Lung (tissue), 12 donors: Measurements from ENCODE around the gene LZTR1. TPM values are rescaled to one million over a fixed set of nuclear protein-coding genes. Genes with fewer than 3 reads are reported as not detected.

Source experiments
- ATAC-seq: fragments of 200-7000 bp; cut with Tn5 transposase; one replicate; pipeline ENCODE4 v1.9.1; 2020; ENCODE audit warnings: moderate number of reproducible peaks; ENCODE audit not compliant: insufficient read depth, low FRiP score
- DNase-seq, 3 donors: peaks; one replicate each; pipeline ENCODE4 v3.0.0-alpha.2; 2013 to 2017
- H3K27ac ChIP-seq, 2 donors: one replicate each; pipeline ENCODE4 v1.5.1; 2013; ENCODE audit warnings: mild to moderate bottlenecking in 2 of 2, moderate library complexity in 2 of 2, control low read depth in 1 of 2, inconsistent platforms in 1 of 2, low read depth in 1 of 2, low read length in 1 of 2
- H3K27me3 ChIP-seq, 3 donors: one replicate each; pipeline ENCODE4 v1.5.1; 2013; ENCODE audit warnings: low read length in 2 of 3; ENCODE audit not compliant: control insufficient read depth in 3 of 3, insufficient read depth in 3 of 3
- H3K36me3 ChIP-seq, 4 donors: one replicate each; pipeline ENCODE4 v1.5.1; 2013; ENCODE audit warnings: low read length in 4 of 4, mild to moderate bottlenecking in 1 of 4, moderate library complexity in 1 of 4; ENCODE audit not compliant: control insufficient read depth in 4 of 4, insufficient read depth in 4 of 4
- H3K4me1 ChIP-seq, 5 donors: one replicate each; pipeline ENCODE4 v1.5.1; 2013; ENCODE audit warnings: low read length in 5 of 5, mild to moderate bottlenecking in 2 of 5, moderate library complexity in 1 of 5; ENCODE audit not compliant: control insufficient read depth in 5 of 5, insufficient read depth in 5 of 5
- H3K4me3 ChIP-seq: one replicate; pipeline ENCODE4 v1.5.1; 2013; ENCODE audit warnings: mild to moderate bottlenecking, control low read depth, moderate library complexity
- H3K9ac ChIP-seq, 2 donors: one replicate each; pipeline ENCODE4 v1.5.1; 2013; ENCODE audit warnings: low read length in 2 of 2, control low read depth in 1 of 2; ENCODE audit not compliant: insufficient read depth in 1 of 2
- H3K9me3 ChIP-seq, 4 donors: one replicate each; pipeline ENCODE4 v1.5.1; 2013; ENCODE audit warnings: low read length in 3 of 4, mild to moderate bottlenecking in 1 of 4, moderate library complexity in 1 of 4; ENCODE audit not compliant: control insufficient read depth in 4 of 4, insufficient read depth in 3 of 4
- CTCF ChIP-seq: IDR thresholded peaks from 2 replicates; pipeline ENCODE4 v1.5.1; 2012; ENCODE audit warnings: mild to moderate bottlenecking; ENCODE audit errors: control extremely low read depth, extremely low read depth
- WGBS, 2 donors: extraction: QIAGEN DNeasy Blood & Tissue Kit; methylation state at CpG; one replicate each; pipeline ENCODE4 v1.1.7; 2013; 5-methylcytosine and 5-hydroxymethylcytosine counted together
- polyA plus RNA-seq, 2 donors: library from polyadenylated mRNA; stranded (reverse); fragments of 200-250 nt; gene quantifications; one replicate each; pipeline ENCODE4 v1.2.1, GENCODE V29; 2013
- total RNA-seq, 2 donors: library from RNA; depleted of rRNA in 1 of 2; stranded (reverse); fragments of >200 nt in 1 of 2; gene quantifications; one replicate each; pipeline ENCODE4 v1.2.1, GENCODE V29; 2014 to 2021
- donor health status: control.
- donor health status: control.
- donor health status: Bipolar disorder and iron deficiency.
- donor health status: healthy.
- donor health status: DM: yes; HTN: yes; CAD: no.

Gene LZTR1
- total and polyA plus RNA-seq, 4 donors = 33.8 to 64.9 (median 44.9) TPM

DNA sequence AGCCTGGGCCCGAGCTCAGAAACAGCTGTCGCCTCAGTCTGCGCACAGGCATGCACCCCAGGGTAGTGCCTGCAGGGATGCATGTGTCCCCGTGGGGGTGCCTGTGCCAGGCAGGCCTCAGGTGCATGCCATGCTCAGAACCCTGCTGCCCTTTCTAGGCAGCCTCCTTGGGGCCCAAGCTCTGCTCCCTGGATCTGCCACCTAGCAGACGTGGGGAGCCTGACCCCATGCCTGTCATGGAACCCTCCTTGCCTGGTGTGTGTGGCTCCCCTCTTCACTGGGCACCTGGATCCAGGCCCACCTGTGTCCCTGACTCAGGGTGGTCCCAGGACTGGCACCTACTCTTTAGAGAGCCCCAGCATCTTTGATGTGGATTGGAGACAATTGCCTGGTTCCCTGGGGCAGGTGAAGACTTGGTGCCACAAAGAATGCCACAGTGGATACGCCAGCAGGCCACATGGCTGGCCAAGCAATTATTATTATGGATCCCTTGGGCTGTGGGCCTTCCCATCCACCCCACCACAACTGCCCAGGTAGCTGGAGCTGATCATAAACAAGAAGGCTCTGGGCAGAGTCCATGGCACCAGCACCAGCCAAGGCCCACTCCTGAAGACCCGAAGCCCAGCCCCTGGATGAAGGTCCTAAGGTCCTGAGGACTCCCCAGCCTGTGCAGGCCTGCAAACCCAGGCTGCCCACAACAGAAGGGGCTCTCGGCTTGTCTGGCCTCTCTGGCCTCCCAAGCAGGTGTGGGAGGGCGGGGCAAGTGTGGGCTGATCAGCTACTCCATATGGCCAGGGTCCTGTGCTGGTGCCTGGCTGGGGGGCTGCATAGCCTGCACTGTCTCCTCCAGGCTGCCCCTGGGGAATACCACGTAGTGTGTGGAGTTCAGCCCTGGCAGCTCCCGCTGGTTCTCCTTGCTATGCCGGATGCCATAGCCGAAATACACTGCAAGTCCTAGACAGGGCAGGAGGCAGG is 46.5 kb downstream of the LZTR1 start:
- 90 to 91% methylated on average over 13 of the region's 13 CpGs for WGBS, 2 donors
- Histone ChIP-seq H3K27me3 (peaks cover 0 to 9% (median 0%) of the 10 kb centered on the region in 3 donors), H3K9ac (no peak overlapping the region), H3K4me3 (no peak overlapping the region), H3K27ac (no peak overlapping the region), H3K36me3 (no peaks in the 10 kb centered on the region), H3K4me1 (peaks cover 0 to 3% (median 0%) of the 10 kb centered on the region in 5 donors), H3K9me3 (no peaks in the 10 kb centered on the region)
- TF ChIP-seq CTCF = no peak
- DNase-seq = no peak
- no peak for ATAC-seq

- Histone ChIP-seq H3K4me3 (no peak overlapping the region), H3K27ac (no peak overlapping the region), H3K9ac (no peak overlapping the region), H3K4me1 (peaks cover 0 to 3% (median 0%) of the 10 kb centered on the region in 5 donors), H3K27me3 (peaks cover 0 to 9% (median 0%) of the 10 kb centered on the region in 3 donors), H3K36me3 (no peaks in the 10 kb centered on the region), H3K9me3 (no peaks in the 10 kb centered on the region)
- DNase-seq (no peak), ATAC-seq (no peak)
- no peak for TF ChIP-seq CTCF
- 75 to 86% methylated on average over 12 of the region's 12 CpGs for WGBS, 2 donors
Measured at GRCh38 chr22:21029486-21030025, 47.5 kb downstream of the LZTR1 start.

- Histone ChIP-seq H3K27me3 (peaks cover 0 to 9% (median 0%) of the 10 kb centered on the region in 3 donors), H3K4me3 (no peak overlapping the region), H3K9ac (no peak overlapping the region), H3K9me3 (no peaks in the 10 kb centered on the region), H3K4me1 (peaks cover 0 to 3% (median 0%) of the 10 kb centered on the region in 5 donors), H3K27ac (no peak overlapping the region), H3K36me3 (no peaks in the 10 kb centered on the region)
- TF ChIP-seq CTCF = no peak
- DNase-seq = no peak
- WGBS, 2 donors = 88 to 94% methylated on average over 15 of the region's 15 CpGs
- no peak for ATAC-seq
Measured at GRCh38 chr22:21030032-21030431, 47.9 kb downstream of the LZTR1 start.
